GM19372 (cell line): ENCODE data around the gene GSC2.

ENCODE experiments used
- ATAC-seq: cut with Tn5 transposase; IDR thresholded peaks from one replicate; pipeline ENCODE4 v1.9.1; 2021; ENCODE audit warnings: mild to moderate bottlenecking, low read depth, moderate library complexity; ENCODE audit not compliant: unreplicated experiment

The GSC2 gene

GRCh38 chr22:19178657-19179496 is 28.8 kb upstream of the GSC2 start, which contains the start of gene SLC25A1:
SLC25A1 (minus strand) TSS chr22:19178736; CDS start chr22:19178673, 63 bp downstream.
- peak; percentile 66 for ATAC-seq

DNA sequence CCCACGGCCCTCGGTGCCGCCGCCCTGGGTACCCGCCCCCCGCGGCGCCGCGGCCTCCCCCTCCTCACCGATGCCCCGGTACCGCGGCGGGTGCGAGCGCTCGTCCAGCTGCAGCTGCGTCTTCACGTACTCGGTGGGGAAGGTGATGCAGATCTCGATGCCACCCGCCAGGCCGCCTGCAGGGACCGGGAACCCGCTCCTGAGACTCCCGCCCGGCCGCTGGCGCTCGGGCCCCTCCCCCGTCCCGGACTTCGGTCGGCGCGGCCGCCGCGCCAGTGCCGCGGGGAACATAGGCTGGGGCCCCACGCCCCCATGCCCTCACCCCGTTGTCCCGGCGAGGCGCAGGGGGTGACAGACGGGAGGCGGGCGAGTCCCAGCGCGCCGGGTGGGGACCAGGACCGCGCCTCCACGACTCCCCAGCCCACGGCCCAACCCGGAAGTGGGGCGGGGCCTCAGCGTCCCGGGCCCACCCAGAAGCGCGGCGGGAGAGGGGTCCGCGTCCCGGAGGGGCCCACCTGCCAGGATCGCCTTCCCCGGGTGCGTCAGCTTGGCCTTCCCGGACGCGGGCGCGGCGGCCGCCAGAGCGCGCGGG is 28.1 kb upstream of the GSC2 start:
- peak; percentile 29 for ATAC-seq

GRCh38 chr22:19177164-19178064 is 27.3 kb upstream of the GSC2 start:
- no peak for ATAC-seq

- ATAC-seq: no peak
These were observed 26.6 kb upstream of the GSC2 start for GRCh38 chr22:19176732-19177131.

DNA sequence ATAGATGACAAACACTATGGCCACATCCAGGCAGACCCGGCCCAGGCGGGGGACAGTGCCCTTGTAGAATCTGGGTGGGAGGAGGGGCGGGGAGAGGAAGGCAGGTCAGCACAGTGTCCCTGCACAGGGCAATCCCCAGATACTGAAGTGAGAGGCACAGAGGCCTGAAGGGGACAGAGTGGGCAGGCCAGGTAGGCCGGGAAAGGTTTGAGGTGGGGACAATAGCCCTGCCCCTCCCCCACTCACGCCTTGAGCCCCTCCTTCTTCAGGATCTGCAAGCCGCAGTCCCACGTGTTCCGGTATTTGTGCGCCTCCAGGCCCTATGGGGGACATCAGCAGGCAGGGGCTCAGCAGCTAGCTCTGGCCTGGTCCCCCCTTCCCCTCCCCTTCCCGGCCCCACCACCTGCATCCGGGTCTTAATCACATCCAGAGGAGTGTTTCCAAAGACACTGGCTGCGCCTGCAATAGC is 26.1 kb upstream of the GSC2 start:
- no peak for ATAC-seq

GRCh38 chr22:19175602-19176174 is 25.6 kb upstream of the GSC2 start:
- ATAC-seq: no peak

GRCh38 chr22:19175026-19175601 is 25.0 kb upstream of the GSC2 start:
- ATAC-seq: no peak

- ATAC-seq: no peak
These were observed 24.3 kb upstream of the GSC2 start for GRCh38 chr22:19174106-19175025.

- ATAC-seq: no peak
These were observed 23.2 kb upstream of the GSC2 start for GRCh38 chr22:19173047-19174035.

DNA sequence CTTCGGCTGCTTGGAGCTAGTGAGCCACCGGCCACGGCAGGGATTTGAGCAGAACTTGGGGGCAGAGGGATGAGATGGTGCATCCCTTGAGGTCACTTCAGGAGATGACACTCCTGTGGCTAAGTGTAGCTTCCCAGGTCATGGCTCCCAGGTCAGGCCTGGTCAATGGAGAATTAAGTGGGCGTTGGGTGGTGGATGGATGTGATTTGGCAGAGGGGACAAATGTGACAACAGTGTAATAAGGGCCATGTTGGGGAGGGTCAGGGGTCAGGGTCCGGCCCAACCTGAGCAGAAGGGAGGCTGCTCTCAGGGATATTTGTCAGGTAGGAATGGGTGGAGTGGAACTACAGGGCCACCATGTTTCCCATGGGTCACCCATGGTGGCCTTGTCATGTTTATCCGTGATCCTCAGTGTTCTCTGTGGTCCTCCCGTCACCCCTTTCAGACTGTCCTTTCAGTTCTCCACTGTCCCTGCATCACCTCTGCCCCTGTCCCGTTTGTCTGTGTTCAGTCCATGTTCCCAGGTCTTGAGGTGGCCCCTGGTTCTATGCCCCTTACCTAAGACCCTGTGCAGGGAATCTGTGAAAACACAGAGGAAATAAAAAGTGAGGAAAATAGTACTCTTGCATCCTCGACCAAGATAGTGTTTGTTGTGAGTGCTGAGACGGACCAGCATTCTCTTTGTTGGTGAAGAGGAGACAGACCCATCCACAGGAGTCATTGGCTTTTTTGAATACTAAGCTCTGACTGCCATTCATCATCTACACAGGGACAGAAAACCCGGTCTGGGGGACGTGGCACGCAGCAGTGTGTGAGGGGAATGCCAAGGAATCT is 22.3 kb upstream of the GSC2 start:
- no peak for ATAC-seq

- no peak for ATAC-seq
These were observed 19.8 kb upstream of the GSC2 start for GRCh38 chr22:19169947-19170318.

GRCh38 chr22:19169002-19169946 is 19.2 kb upstream of the GSC2 start:
- ATAC-seq: no peak

GRCh38 chr22:19168088-19168890 is 18.2 kb upstream of the GSC2 start:
- no peak for ATAC-seq

GRCh38 chr22:19167106-19167869 is 17.2 kb upstream of the GSC2 start:
- ATAC-seq: no peak

DNA sequence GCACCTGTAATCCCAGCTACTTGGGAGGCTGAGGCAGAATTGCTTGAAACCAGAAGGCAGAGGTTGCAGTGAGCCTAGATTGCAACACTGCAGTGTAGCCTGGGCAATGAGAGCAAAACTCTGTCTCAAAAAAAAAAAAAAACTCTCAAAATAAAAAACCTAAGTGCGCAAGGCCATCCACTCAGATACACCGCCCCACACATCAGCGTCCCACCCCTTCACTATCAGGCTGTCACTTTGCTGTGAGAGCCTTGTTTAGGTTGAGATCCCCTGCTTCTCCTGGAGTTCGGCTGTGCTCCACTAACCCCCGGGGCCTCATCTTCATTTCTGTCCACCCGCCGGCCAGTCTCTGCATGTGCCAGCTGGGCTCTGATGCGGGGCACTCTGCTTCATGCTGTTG is 16.3 kb upstream of the GSC2 start:
- no peak for ATAC-seq
